ENCODE results near the gene SLC7A7. TPM values are rescaled to one million over a fixed set of nuclear protein-coding genes. Genes with fewer than 3 reads are reported as not detected.

The SLC7A7 gene
- total RNA-seq, 1 experiment from 2014 or later, result 3.1 TPM

DNA sequence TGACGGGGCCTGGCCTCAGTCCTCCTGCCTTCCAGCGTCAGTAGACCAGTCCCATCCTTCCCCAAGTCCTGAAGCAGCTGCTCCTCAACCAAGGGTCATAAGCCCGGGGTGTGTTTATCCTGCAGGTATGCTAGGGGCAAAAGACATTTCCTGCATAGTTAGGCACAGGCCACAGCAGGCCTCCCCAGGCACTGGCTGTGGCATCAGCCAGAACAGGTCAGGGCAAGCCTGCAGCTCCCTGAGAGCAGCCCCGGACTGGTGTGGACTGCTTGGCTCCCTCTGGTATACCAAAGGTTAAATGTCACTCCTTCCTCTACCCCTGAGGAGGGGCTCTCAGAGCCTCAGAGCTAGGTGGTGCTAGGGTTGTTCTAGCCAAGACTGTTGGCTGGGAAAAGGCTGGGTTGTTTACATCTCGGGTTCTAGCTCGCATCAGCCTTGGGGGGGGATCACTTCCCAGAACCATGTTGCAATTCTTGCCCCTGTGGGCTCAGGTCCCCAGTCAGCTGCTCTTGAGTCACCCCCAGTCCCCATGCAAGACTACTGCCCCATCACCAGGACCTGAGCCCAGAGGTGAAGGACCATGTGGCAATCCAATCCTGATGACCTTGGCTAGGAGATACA lies 24.0 kb upstream of the SLC7A7 start:
- Histone ChIP-seq H3K27ac (ENCODE audit: insufficient read length, low read depth, low read length) (no peak overlapping the region), H4K5ac (ENCODE audit: insufficient read length, low read depth, low read length) (no peak overlapping the region), H3K18ac (ENCODE audit: insufficient read length, low read depth, low read length) (no peak overlapping the region), H2AFZ (ENCODE audit: low read length) (no peak overlapping the region), H2BK120ac (ENCODE audit: low read depth, low read length, poor library complexity, severe bottlenecking) (no peak overlapping the region), H3K56ac (ENCODE audit: insufficient read length, low read depth, low read length) (no peak overlapping the region), H3K23ac (ENCODE audit: insufficient read length, low read depth, low read length) (no peak overlapping the region), H4K20me1 (ENCODE audit: control insufficient read depth, insufficient read depth, insufficient read length) (no peaks in the 10 kb centered on the region), H2BK12ac (ENCODE audit: insufficient read length, low read depth, low read length) (no peak overlapping the region), H3K4me1 (ENCODE audit: insufficient read depth, low read length) (peaks cover 9% of the 10 kb centered on the region; the same call in 1 of the 2 replicates), H2BK20ac (ENCODE audit: low read depth, low read length, poor library complexity, severe bottlenecking) (no peak overlapping the region), H3K27me3 (ENCODE audit: insufficient read depth, low read length) (no peaks in the 10 kb centered on the region), H3T11ph (ENCODE audit: low read length) (no peak overlapping the region), H4K8ac (replicated peaks; ENCODE audit: insufficient read length, low read depth, low read length) (no peak overlapping the region), H4K91ac (ENCODE audit: insufficient read length, low read depth, low read length) (no peak overlapping the region), H3K4ac (ENCODE audit: low read depth, low read length) (no peak overlapping the region), H3K79me1 (ENCODE audit: insufficient read depth, low read depth, low read length, poor library complexity, severe bottlenecking) (no peaks in the 10 kb centered on the region), H3K14ac (ENCODE audit: insufficient read depth, low read length) (no peak overlapping the region), H2BK5ac (ENCODE audit: insufficient read length, low read length) (no peak overlapping the region), H2BK15ac (ENCODE audit: low read depth, low read length) (no peak overlapping the region), H2AK5ac (ENCODE audit: insufficient read length, low read length) (no peak overlapping the region), H3K79me2 (ENCODE audit: insufficient read depth, low read length) (no peaks in the 10 kb centered on the region; the same call in 1 of the 2 replicates), H3K23me2 (ENCODE audit: insufficient read length, low read depth, low read length, poor library complexity, severe bottlenecking) (peaks cover 14% of the 10 kb centered on the region), H3K9me3 (ENCODE audit: control insufficient read depth, low read depth, low read length) (no peaks in the 10 kb centered on the region), H3K9ac (ENCODE audit: extremely low read depth, insufficient read length, low read length) (no peak overlapping the region), H3K4me2 (ENCODE audit: insufficient read depth, insufficient read length, low read length) (no peak overlapping the region)
- no CpG with 5 or more reads among the region's 6 CpGs for WGBS (ENCODE audit: extremely low coverage, insufficient read length, low lambda C conversion rate)
- no peak for DNase-seq
- H3K9me3 Mint-ChIP-seq, result no peaks in the 10 kb centered on the region
- H3K27ac Mint-ChIP-seq, result peak overlapping the region; percentile 26 to 57 (median 49); a peak in 4 of 7 replicates
- H3K36me3 Mint-ChIP-seq (ENCODE audit: insufficient read depth in 1 of 3, low read depth in 3 of 3), result peaks cover 14 to 45% (median 33%) of the 10 kb centered on the region in 3 experiments; a peak in 6 of 7 replicates
- H3K27me3 Mint-ChIP-seq (ENCODE audit: low read depth), result no peaks in the 10 kb centered on the region
- peaks cover 34 to 37% of the 10 kb centered on the region in 2 experiments for H3K4me1 Mint-ChIP-seq
- peak overlapping the region; percentile 27 to 99; a peak in 2 of 5 replicates for H3K4me3 Mint-ChIP-seq
- TF ChIP-seq CTCF (conservative IDR thresholded peaks at IDR 0.05), result no peak

Measured in H9 (cell line).